Activated CD8-positive, alpha-beta T cell treated with anti-CD3 and anti-CD28 coated beads for 36 hours (primary cell): ENCODE measurements around the gene DNAAF3. TPM values are rescaled to one million over a fixed set of nuclear protein-coding genes. Genes with fewer than 3 reads are reported as not detected.

Experiments used
- ATAC-seq: fragments of 200-7000 bp; cut with Tn5 transposase; one replicate; pipeline ENCODE4 v1.10.0; 2021; ENCODE audit warnings: mild to moderate bottlenecking, moderate library complexity
- CTCF ChIA-PET: fragments of 350-600 bp; sonication (Branson Sonifier 250); formaldehyde crosslinking; loops from one replicate; lab custom pipeline; 2021; ENCODE audit warnings: antibody characterized with exemption; lab: Charles Lee
- POLR2A ChIA-PET: fragments of 350-600 bp; sonication (Branson Sonifier 250); formaldehyde crosslinking; loops from one replicate; lab custom pipeline; 2021; ENCODE audit warnings: antibody characterized with exemption; lab: Charles Lee
- DNase-seq: peaks from one replicate; pipeline ENCODE4 v3.0.0-alpha.2; 2020
- H3K27ac Mint-ChIP-seq: one replicate; pipeline ENCODE4 v1.8.0; 2021; ENCODE audit warnings: mild to moderate bottlenecking, mixed read lengths
- H3K27me3 Mint-ChIP-seq: one replicate; pipeline ENCODE4 v1.8.0; 2021; ENCODE audit warnings: mixed read lengths
- H3K36me3 Mint-ChIP-seq: one replicate; pipeline ENCODE4 v1.8.0; 2021; ENCODE audit warnings: low read depth, mixed read lengths
- H3K4me1 Mint-ChIP-seq: one replicate; pipeline ENCODE4 v1.8.0; 2021; ENCODE audit warnings: low read depth, mixed read lengths
- H3K4me3 Mint-ChIP-seq: one replicate; pipeline ENCODE4 v1.8.0; 2021; ENCODE audit warnings: mild to moderate bottlenecking, moderate library complexity, mixed read lengths
- H3K9me3 Mint-ChIP-seq: one replicate; pipeline ENCODE4 v1.8.0; 2021; ENCODE audit warnings: mixed read lengths
- intact Hi-C: fragments of 100-400 bp; cut with micrococcal nuclease; formaldehyde crosslinking; loops from one replicate; pipeline ENCODE4 v1.10.0; 2022
- total RNA-seq, 2 experiments: library from RNA; stranded (reverse); gene quantifications; one replicate each; pipeline ENCODE4 v1.2.3, GENCODE V29; 2021
- TF ChIP-seq, protein P1 (sequence below): fragments of 200-600 bp; IDR thresholded peaks from one replicate; pipeline ENCODE4 v1.8.0; 2022; ENCODE audit warnings: antibody characterized with exemption, mild to moderate bottlenecking

The DNAAF3 gene
- total RNA-seq, 2 experiments from 2014 or later, result not detected

DNA sequence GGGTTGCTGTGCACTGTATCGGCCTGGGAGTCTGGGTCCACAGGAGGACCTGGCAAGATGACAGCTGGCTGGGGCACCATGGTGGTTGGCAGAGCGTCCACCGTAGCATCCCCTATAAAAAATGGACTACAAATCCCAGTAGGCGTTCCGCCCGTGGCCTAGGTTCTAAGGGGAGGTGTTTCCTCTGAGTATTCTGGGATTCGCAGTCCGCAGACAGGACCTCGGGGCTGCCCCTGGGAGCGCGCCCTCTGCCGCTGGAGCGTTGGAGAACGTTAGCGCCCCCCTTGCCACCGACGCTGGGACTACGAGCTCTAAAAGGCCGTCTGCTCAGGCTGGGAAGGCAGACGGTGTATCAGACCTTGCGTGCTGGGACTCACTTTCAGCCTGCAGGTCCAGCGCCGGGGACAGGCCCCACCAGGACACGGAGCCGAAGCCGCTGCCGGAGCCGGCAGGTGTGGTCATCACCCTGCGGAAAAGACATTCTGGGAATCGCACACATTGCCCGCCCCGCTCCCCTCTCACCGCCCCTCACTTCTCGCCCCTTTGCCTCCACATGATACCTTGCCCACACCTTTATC, 372 bp downstream of the DNAAF3 start:
- ChIA-PET POLR2A (interaction anchor here (1.8 kb wide), 1 partner anchor 93 kb away, joined by 4 read pairs; the partner anchor contains the start of gene PPP6R1), CTCF (interaction anchor here (0.6 to 2.2 kb wide), 6 partner anchors 9 to 1507 kb away, joined by 3 to 9 read pairs (median 4); no protein-coding TSS in a partner anchor)
- peak overlapping the region; percentile 66 for H3K4me3 Mint-ChIP-seq
- H3K27me3 Mint-ChIP-seq, result peaks cover 48% of the 10 kb centered on the region
- peaks cover 10% of the 10 kb centered on the region for H3K4me1 Mint-ChIP-seq
- DNase-seq (peak; percentile 79), ATAC-seq (peak; percentile 79)
- H3K27ac Mint-ChIP-seq, result no peak overlapping the region
- H3K9me3 Mint-ChIP-seq, result no peaks in the 10 kb centered on the region
- H3K36me3 Mint-ChIP-seq, result no peaks in the 10 kb centered on the region
- TF ChIP-seq, protein P1, sequence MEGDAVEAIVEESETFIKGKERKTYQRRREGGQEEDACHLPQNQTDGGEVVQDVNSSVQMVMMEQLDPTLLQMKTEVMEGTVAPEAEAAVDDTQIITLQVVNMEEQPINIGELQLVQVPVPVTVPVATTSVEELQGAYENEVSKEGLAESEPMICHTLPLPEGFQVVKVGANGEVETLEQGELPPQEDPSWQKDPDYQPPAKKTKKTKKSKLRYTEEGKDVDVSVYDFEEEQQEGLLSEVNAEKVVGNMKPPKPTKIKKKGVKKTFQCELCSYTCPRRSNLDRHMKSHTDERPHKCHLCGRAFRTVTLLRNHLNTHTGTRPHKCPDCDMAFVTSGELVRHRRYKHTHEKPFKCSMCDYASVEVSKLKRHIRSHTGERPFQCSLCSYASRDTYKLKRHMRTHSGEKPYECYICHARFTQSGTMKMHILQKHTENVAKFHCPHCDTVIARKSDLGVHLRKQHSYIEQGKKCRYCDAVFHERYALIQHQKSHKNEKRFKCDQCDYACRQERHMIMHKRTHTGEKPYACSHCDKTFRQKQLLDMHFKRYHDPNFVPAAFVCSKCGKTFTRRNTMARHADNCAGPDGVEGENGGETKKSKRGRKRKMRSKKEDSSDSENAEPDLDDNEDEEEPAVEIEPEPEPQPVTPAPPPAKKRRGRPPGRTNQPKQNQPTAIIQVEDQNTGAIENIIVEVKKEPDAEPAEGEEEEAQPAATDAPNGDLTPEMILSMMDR, result peak; percentile 45
- intact Hi-C loops, result no loop called here

GRCh38 chr19:55161571-55162322, 4.7 kb downstream of the DNAAF3 start:
- H3K27ac Mint-ChIP-seq, result no peak overlapping the region
- H3K27me3 Mint-ChIP-seq, result peaks cover 54% of the 10 kb centered on the region
- no peaks in the 10 kb centered on the region for H3K9me3 Mint-ChIP-seq
- intact Hi-C loops, result no loop called here
- ATAC-seq (no peak), DNase-seq (no peak)
- TF ChIP-seq, protein P1, result no peak
- no peaks in the 10 kb centered on the region for H3K36me3 Mint-ChIP-seq
- H3K4me3 Mint-ChIP-seq, result no peak overlapping the region
- ChIA-PET POLR2A (interaction anchor here (1.0 to 1.2 kb wide), 3 partner anchors 11 to 223 kb away, joined by 3 read pairs; partner anchors contain the start of gene TMEM238), CTCF (interaction anchor here (1.0 to 2.8 kb wide), 3 partner anchors 12 to 99 kb away, joined by 3 to 12 read pairs (median 4); partner anchors contain the start of gene RDH13)
- H3K4me1 Mint-ChIP-seq, result peaks cover 8% of the 10 kb centered on the region

DNA sequence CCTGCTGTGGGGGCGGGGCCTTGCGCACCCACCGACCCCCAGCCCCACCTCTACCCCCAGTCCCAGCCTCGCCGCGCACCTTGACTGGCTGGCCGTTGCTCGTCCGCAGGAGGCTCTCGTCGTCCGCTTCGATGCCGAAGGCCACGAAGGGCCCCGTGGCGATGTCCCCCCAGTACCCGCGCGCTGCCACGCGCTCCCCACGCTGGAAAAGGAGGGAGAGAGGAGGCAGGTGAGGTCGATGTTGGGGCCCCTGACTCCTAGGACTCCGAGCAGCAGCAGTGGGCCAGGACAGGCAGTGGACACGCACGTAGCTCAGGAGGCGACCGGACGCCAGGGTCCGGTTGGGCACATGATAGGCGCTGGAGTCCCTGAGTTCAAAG, 5.4 kb downstream of the DNAAF3 start:
- DNase-seq (no peak), ATAC-seq (no peak)
- CTCF ChIA-PET, result interaction anchor here (0.6 to 2.8 kb wide), 22 partner anchors 9 to 307 kb away, joined by 3 to 19 read pairs (median 4); partner anchors contain the start of genes ISOC2, KMT5C, PPP6R1 and RDH13
- Mint-ChIP-seq H3K36me3 (no peaks in the 10 kb centered on the region), H3K27ac (no peak overlapping the region), H3K4me3 (no peak overlapping the region), H3K9me3 (no peaks in the 10 kb centered on the region), H3K4me1 (peaks cover 8% of the 10 kb centered on the region), H3K27me3 (peaks cover 52% of the 10 kb centered on the region)
- TF ChIP-seq, protein P1, result no peak
- intact Hi-C loops, result no loop called here
- POLR2A ChIA-PET, result interaction anchor here (1.0 to 1.2 kb wide), 3 partner anchors 10 to 223 kb away, joined by 3 read pairs; partner anchors contain the start of gene TMEM238

DNA sequence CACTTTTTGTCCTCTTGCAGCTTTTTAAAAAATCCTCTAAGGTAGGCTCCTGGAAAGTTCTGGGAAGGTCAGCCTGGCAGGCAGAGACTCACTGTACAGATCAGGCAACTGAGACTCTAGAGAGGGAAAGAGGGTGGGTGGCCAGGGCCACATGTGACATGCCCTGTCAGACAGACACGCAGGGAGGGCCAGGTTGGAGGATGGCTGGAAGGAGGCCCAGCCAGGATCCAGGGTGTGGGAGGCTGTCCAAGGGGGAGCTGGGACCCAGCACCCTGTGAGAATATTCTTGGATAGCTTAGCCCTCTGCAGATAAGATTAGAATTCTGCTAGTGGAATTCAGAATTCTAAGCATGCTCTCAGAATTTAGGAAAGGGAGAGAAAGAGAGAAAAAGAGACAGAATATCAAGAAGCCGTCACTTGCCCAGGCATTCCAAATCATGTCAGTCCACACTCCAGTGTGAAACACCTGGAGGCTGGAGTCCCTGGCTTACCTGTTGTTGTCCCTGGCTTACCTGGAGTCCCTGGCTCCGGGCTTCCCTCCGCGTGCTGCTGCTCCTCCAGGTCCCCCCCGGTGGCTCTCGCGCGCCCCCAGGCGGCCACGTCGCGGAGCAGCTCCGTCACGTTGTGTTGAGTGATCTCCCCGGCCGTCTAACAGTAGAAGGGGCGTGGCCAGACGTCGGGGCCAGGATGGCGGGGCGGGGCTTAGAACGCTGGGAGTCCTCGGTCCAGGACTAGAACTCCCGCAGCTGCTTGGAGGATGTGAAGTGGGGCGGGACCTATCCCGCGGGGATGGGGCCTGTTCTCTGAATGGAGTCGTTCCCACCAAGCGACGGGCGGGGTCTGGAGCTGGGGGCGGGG, 6.1 kb downstream of the DNAAF3 start:
- TF ChIP-seq, protein P1, result peak; percentile 94
- ChIA-PET POLR2A (interaction anchor here (0.8 to 1.2 kb wide), 4 partner anchors 9 to 247 kb away, joined by 3 read pairs; partner anchors contain the start of genes TMEM238 and UBE2S), CTCF (interaction anchor here (0.6 to 2.8 kb wide), 28 partner anchors 9 to 308 kb away, joined by 3 to 19 read pairs (median 4); partner anchors contain the start of genes ISOC2, KMT5C, PPP6R1 and RDH13)
- peaks cover 8% of the 10 kb centered on the region for H3K4me1 Mint-ChIP-seq
- H3K27ac Mint-ChIP-seq, result no peak overlapping the region
- ATAC-seq (peak; percentile 98), DNase-seq (peak; percentile 96)
- H3K36me3 Mint-ChIP-seq, result no peaks in the 10 kb centered on the region
- H3K9me3 Mint-ChIP-seq, result no peaks in the 10 kb centered on the region
- H3K4me3 Mint-ChIP-seq, result no peak overlapping the region
- H3K27me3 Mint-ChIP-seq, result peaks cover 46% of the 10 kb centered on the region
- intact Hi-C loops, result no loop called here
